ENCODE measurements around the gene CEBPB.

DNA sequence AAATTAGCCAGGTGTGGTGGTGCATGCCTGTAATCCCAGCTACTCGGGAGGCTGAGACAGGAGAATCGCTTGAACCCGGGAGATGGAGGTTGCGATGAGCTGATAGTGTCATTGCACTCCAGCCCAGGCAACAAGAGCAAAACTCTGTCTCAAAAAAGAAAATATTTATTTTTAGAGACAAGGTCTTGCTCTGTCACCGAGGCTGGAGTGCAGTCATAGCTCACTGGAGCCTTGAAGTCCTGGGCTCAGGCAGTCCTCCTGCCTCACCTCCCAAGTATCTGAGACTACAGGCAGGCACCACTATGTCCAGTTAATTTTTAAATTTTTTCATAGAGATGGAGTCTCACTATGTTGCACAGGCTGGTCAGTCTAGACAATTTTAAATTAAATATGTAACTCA is 16.2 kb upstream of the CEBPB start:
- TF ChIP-seq, protein P1, sequence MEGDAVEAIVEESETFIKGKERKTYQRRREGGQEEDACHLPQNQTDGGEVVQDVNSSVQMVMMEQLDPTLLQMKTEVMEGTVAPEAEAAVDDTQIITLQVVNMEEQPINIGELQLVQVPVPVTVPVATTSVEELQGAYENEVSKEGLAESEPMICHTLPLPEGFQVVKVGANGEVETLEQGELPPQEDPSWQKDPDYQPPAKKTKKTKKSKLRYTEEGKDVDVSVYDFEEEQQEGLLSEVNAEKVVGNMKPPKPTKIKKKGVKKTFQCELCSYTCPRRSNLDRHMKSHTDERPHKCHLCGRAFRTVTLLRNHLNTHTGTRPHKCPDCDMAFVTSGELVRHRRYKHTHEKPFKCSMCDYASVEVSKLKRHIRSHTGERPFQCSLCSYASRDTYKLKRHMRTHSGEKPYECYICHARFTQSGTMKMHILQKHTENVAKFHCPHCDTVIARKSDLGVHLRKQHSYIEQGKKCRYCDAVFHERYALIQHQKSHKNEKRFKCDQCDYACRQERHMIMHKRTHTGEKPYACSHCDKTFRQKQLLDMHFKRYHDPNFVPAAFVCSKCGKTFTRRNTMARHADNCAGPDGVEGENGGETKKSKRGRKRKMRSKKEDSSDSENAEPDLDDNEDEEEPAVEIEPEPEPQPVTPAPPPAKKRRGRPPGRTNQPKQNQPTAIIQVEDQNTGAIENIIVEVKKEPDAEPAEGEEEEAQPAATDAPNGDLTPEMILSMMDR (IDR thresholded peaks at IDR 0.05) = no peak
- no peak for TF ChIP-seq POLR2A (IDR thresholded peaks at IDR 0.05)
